HL-60 (cell line): ENCODE data around the gene STRADB.

Experiments used
- DNase-seq, 2 experiments: peaks; one replicate each; pipeline ENCODE4 v3.0.0-alpha.2; 2010 to 2020; ENCODE audit warnings: low read depth in 1 of 2, low spot score in 1 of 2
- H3K27ac ChIP-seq: fragments of 250-450 bp; sonication (Bioruptor Pico); replicated peaks from 2 replicates; pipeline ENCODE4 v1.5.1; 2020; ENCODE audit warnings: mild to moderate bottlenecking, moderate library complexity
- H3K27me3 ChIP-seq: fragments of 250-450 bp; sonication (Bioruptor Pico); 2 replicates; pipeline ENCODE4 v1.5.1; 2021; ENCODE audit warnings: mild to moderate bottlenecking, moderate library complexity; ENCODE audit not compliant: insufficient read depth, poor library complexity, severe bottlenecking
- H3K4me3 ChIP-seq: replicated peaks from 2 replicates; pipeline ENCODE4 v1.5.1; 2011; ENCODE audit warnings: mild to moderate bottlenecking, control low read depth, low read length; ENCODE audit not compliant: insufficient read depth
- CTCF ChIP-seq: IDR thresholded peaks from one replicate; pipeline ENCODE4 v1.5.1; 2011; ENCODE audit warnings: low read length, control low read depth, inconsistent platforms; ENCODE audit not compliant: insufficient read depth
- GABPA ChIP-seq: IDR thresholded peaks from 2 replicates; pipeline ENCODE4 v1.6.1; 2012; ENCODE audit warnings: low read depth
- POLR2AphosphoS5 ChIP-seq: IDR thresholded peaks from 2 replicates; pipeline ENCODE4 v1.6.1; 2012; ENCODE audit warnings: low read depth
- REST ChIP-seq: IDR thresholded peaks from 2 replicates; pipeline ENCODE4 v1.6.1; 2012; ENCODE audit warnings: low read depth; ENCODE audit not compliant: insufficient replicate concordance
- SPI1 ChIP-seq: IDR thresholded peaks from 2 replicates; pipeline ENCODE4 v1.6.1; 2012; ENCODE audit warnings: low read depth, mild to moderate bottlenecking, borderline replicate concordance

The STRADB gene

GRCh38 chr2:201458381-201458780, 6.8 kb downstream of the STRADB start:
- Histone ChIP-seq H3K27me3 (no peaks in the 10 kb centered on the region), H3K27ac (no peak overlapping the region), H3K4me3 (no peak overlapping the region)
- DNase-seq: no peak
- TF ChIP-seq CTCF (no peak), SPI1 (no peak), REST (no peak), POLR2AphosphoS5 (no peak), GABPA (no peak)

- TF ChIP-seq GABPA (no peak), CTCF (no peak), REST (no peak), POLR2AphosphoS5 (no peak), SPI1 (no peak)
- H3K4me3 ChIP-seq: no peak overlapping the region
- no peaks in the 10 kb centered on the region for H3K27me3 ChIP-seq
These were observed 9.0 kb downstream of the STRADB start for GRCh38 chr2:201460532-201460931.

GRCh38 chr2:201464547-201464946, 13.0 kb downstream of the STRADB start:
- H3K27ac ChIP-seq: no peak overlapping the region
- DNase-seq: no peak
- no peak overlapping the region for H3K4me3 ChIP-seq
- TF ChIP-seq CTCF (no peak), POLR2AphosphoS5 (no peak), REST (no peak), GABPA (no peak), SPI1 (no peak)
- no peaks in the 10 kb centered on the region for H3K27me3 ChIP-seq

More at GRCh38 chr2:201460532-201460931, 9.0 kb downstream of the STRADB start:
- no peak for DNase-seq
- no peak overlapping the region for H3K27ac ChIP-seq
